ENCODE measurements around the gene TRIM4. TPM values are rescaled to one million over a fixed set of nuclear protein-coding genes. Genes with fewer than 3 reads are reported as not detected.

The TRIM4 gene
- total RNA-seq, 2 donors from 2014 or later: 61.0 to 72.8 TPM

DNA sequence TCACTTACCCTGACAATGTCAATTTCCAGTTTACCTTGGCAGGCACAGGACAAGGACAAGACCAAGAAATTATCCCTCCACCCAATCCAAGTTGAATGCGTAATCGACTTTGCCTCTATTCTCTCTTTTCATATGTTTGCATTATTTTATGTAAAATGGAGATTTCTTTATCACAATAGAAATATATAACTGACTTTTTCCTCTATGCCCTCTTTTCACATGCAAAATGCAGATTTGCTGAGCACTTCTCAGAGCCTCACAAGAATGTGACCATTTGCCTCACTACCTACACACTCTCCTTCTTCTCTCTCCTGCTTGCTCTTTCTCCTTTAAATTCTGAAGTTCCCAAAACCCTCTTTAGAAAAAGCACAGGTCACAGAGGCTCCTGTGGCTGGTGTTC, 76.4 kb downstream of the TRIM4 start:
- TF ChIP-seq POLR2A (IDR thresholded peaks at IDR 0.05) (no peak), POLR2AphosphoS5 (IDR thresholded peaks at IDR 0.05) (no peak), CTCF (IDR thresholded peaks at IDR 0.05) (no peak)
- Histone ChIP-seq H3K27me3 (replicated peaks; ENCODE audit: insufficient read depth) (no peaks in the 10 kb centered on the region), H3K4me1 (replicated peaks) (no peaks in the 10 kb centered on the region), H3K4me3 (no peak overlapping the region), H3K9me3 (no peaks in the 10 kb centered on the region), H3K27ac (no peak overlapping the region), H3K36me3 (no peaks in the 10 kb centered on the region)
- intact Hi-C loops (cut with DNase I): no loop called here
- 88% methylated on average over 2 of the region's 2 CpGs for WGBS
- DNase-seq (ENCODE audit: low spot score): no peak

Small RNA genes within 50 kb of the gene (small RNA-seq; reads per million reads assigned to genes)
- gene AC011904.1: 0 reads per million in 2 donors
- gene CYP3A52P: 0 reads per million in 2 donors
- 0 reads per million in 2 donors for gene RF00019
- 0 reads per million in 2 donors for gene RF00561

Other genes with a start within 250 kb of the TRIM4 start
- gene CYP3A5, start 239.5 kb downstream of the TRIM4 start, total RNA-seq: 10 to 100 TPM; 80.5 to 88.9 TPM
- not detected for gene CYP3A7, start 184.3 kb downstream of the TRIM4 start, total RNA-seq
- gene CYP3A4, start 135.3 kb downstream of the TRIM4 start, total RNA-seq: not detected
- gene CYP3A43, start 91.5 kb downstream of the TRIM4 start, total RNA-seq: 10 to 100 TPM in 1 of 2 donors, under 1 TPM in 1; 0.45 to 14.3 TPM
- gene OR2AE1, start 42.5 kb downstream of the TRIM4 start, total RNA-seq: not detected
- 1 to 10 TPM; 1.2 to 3.2 TPM for gene GJC3, start 10.1 kb upstream of the TRIM4 start, total RNA-seq
- gene AZGP1, start 56.5 kb upstream of the TRIM4 start, total RNA-seq: 1,000 to 10,000 TPM; 1,167 to 4,716 TPM
- 10 to 100 TPM; 75.8 to 86.5 TPM for gene ZKSCAN1, start 96.1 kb upstream of the TRIM4 start, total RNA-seq
- gene ZSCAN21, start 130.2 kb upstream of the TRIM4 start, total RNA-seq: 10 to 100 TPM; 24.6 to 38.0 TPM
- 10 to 100 TPM; 20.5 to 21.4 TPM for gene ZNF3, start 162.2 kb upstream of the TRIM4 start, total RNA-seq
- 10 to 100 TPM; 50.8 to 78.4 TPM for gene COPS6, start 169.4 kb upstream of the TRIM4 start, total RNA-seq
- gene MCM7, start 181.9 kb upstream of the TRIM4 start, total RNA-seq: 10 to 100 TPM; 47.5 to 68.7 TPM
- 10 to 100 TPM; 18.0 to 27.2 TPM for gene AP4M1, start 182.1 kb upstream of the TRIM4 start, total RNA-seq
- 10 to 100 TPM; 68.3 to 79.8 TPM for gene TAF6, start 199.8 kb upstream of the TRIM4 start, total RNA-seq
- 10 to 100 TPM in 1 of 2 donors, 1 to 10 TPM in 1; 1.6 to 16.1 TPM for gene CNPY4, start 200.1 kb upstream of the TRIM4 start, total RNA-seq
- gene MBLAC1, start 207.4 kb upstream of the TRIM4 start, total RNA-seq: 1 to 10 TPM; 4.4 to 6.1 TPM
- gene LAMTOR4, start 229.4 kb upstream of the TRIM4 start, total RNA-seq: 100 to 1,000 TPM; 213 to 243 TPM
- gene TRAPPC14, start 239.2 kb upstream of the TRIM4 start, total RNA-seq: 10 to 100 TPM; 21.2 to 43.4 TPM
- gene GAL3ST4, start 249.1 kb upstream of the TRIM4 start, total RNA-seq: 10 to 100 TPM in 1 of 2 donors, 1 to 10 TPM in 1; 4.1 to 10.2 TPM

Data from prostate gland (tissue), 2 donors.